ENCODE data around the gene MCC.

- TF ChIP-seq POLR2A (IDR thresholded peaks at IDR 0.05) = no peak
- TF ChIP-seq CTCF (IDR thresholded peaks at IDR 0.05) = peak in 3 of 4 experiments; percentile 8 to 24 (median 11)
Measured at GRCh38 chr5:113043491-113043931, 444.7 kb downstream of the MCC start.

Data from uterus (tissue), 2 donors.